Neural cell (in vitro differentiated cells): ENCODE data around the gene ATXN7L1. TPM values are rescaled to one million over a fixed set of nuclear protein-coding genes. Genes with fewer than 3 reads are reported as not detected.

Experiments used
- H2AFZ ChIP-seq: fragments of 200-600, 300-800 bp; sonication (generic), shearing (Covaris generic); 2 replicates; pipeline ENCODE4 v1.6.0; 2014; ENCODE audit warnings: low read depth, mild to moderate bottlenecking, antibody characterized with exemption, low read length, moderate library complexity
- H3F3A ChIP-seq: fragments of 200-600 bp; shearing (Covaris generic); 2 replicates; pipeline ENCODE4 v1.6.1; 2016; ENCODE audit warnings: mild to moderate bottlenecking, moderate library complexity, mixed read lengths, antibody characterized with exemption, low read length; ENCODE audit not compliant: insufficient read depth, poor library complexity, severe bottlenecking
- H3K27ac ChIP-seq: fragments of 200-600, 300-800 bp; sonication (generic), shearing (Covaris generic); 2 replicates; pipeline ENCODE4 v1.5.1; 2014; ENCODE audit warnings: mild to moderate bottlenecking, low read length, moderate library complexity
- H3K27me3 ChIP-seq: fragments of 300-800, 200-600 bp; sonication (generic), shearing (Covaris generic); 2 replicates; pipeline ENCODE4 v1.6.0; 2014; ENCODE audit warnings: mild to moderate bottlenecking, low read depth, low read length, moderate library complexity; ENCODE audit not compliant: insufficient read depth
- H3K36me3 ChIP-seq: fragments of 300-800, 200-600 bp; sonication (generic), shearing (Covaris generic); 2 replicates; pipeline ENCODE4 v1.5.1; 2014; ENCODE audit warnings: mild to moderate bottlenecking, antibody characterized with exemption, low read length, moderate library complexity; ENCODE audit not compliant: insufficient read depth
- H3K4me2 ChIP-seq: fragments of 300-800, 200-600 bp; sonication (generic), shearing (Covaris generic); 2 replicates; pipeline ENCODE4 v1.6.0; 2014; ENCODE audit warnings: mild to moderate bottlenecking, low read length
- H3K4me3 ChIP-seq: fragments of 300-800, 200-600 bp; sonication (generic), shearing (Covaris generic); 2 replicates; pipeline ENCODE4 v1.5.1; 2014; ENCODE audit warnings: mild to moderate bottlenecking, low read length, moderate library complexity
- H3K79me2 ChIP-seq: fragments of 200-600 bp; shearing (Covaris generic); replicated peaks from 2 replicates; pipeline ENCODE4 v1.6.0; 2014; ENCODE audit warnings: mild to moderate bottlenecking, low read length, moderate library complexity; ENCODE audit not compliant: insufficient read depth
- H3K9ac ChIP-seq: fragments of 300-800, 200-600 bp; sonication (generic), shearing (Covaris generic); 2 replicates; pipeline ENCODE4 v1.6.1; 2016; ENCODE audit warnings: mild to moderate bottlenecking, low read length, mixed read lengths
- H3K9me2 ChIP-seq: fragments of 200-600 bp; shearing (Covaris generic); 2 replicates; pipeline ENCODE4 v1.6.1; 2016; ENCODE audit warnings: mild to moderate bottlenecking, low read length, mixed read lengths; ENCODE audit not compliant: insufficient read depth
- H3K9me3 ChIP-seq: fragments of 200-600, 300-800 bp; sonication (generic), shearing (Covaris generic); 2 replicates; pipeline ENCODE4 v1.6.1; 2016; ENCODE audit warnings: mild to moderate bottlenecking, mixed run types, low read length, moderate library complexity, mixed read lengths
- H4K20me1 ChIP-seq: fragments of 200-600 bp; shearing (Covaris generic); 2 replicates; pipeline ENCODE4 v1.6.1; 2016; ENCODE audit warnings: mild to moderate bottlenecking, mixed run types; ENCODE audit not compliant: insufficient read depth
- CTCF ChIP-seq: fragments of 450-650 bp; IDR thresholded peaks from 2 replicates; pipeline ENCODE4 v1.5.1; 2014; ENCODE audit warnings: antibody characterized with exemption, mild to moderate bottlenecking, moderate library complexity; ENCODE audit not compliant: poor library complexity, severe bottlenecking
- EP300 ChIP-seq: fragments of 450-650 bp; conservative IDR thresholded peaks from 2 replicates; pipeline ENCODE4 v1.6.1; 2014; ENCODE audit warnings: antibody characterized with exemption, mild to moderate bottlenecking, moderate library complexity; ENCODE audit not compliant: poor library complexity, severe bottlenecking
- EZH2 ChIP-seq: fragments of 200-600, 300-800 bp; shearing (Covaris generic), sonication (generic); IDR thresholded peaks from 2 replicates; pipeline ENCODE4 v1.6.1; 2014; ENCODE audit warnings: antibody characterized with exemption, low read length, borderline replicate concordance, mild to moderate bottlenecking; ENCODE audit not compliant: insufficient read depth, poor library complexity, severe bottlenecking
- MXI1 ChIP-seq: fragments of 450-650 bp; conservative IDR thresholded peaks from 2 replicates; pipeline ENCODE4 v1.6.1; 2014; ENCODE audit warnings: antibody characterized with exemption, mild to moderate bottlenecking; ENCODE audit not compliant: poor library complexity, severe bottlenecking
- POLR2AphosphoS5 ChIP-seq: IDR thresholded peaks from 2 replicates; pipeline ENCODE4 v1.6.1; 2012
- RAD21 ChIP-seq: fragments of 450-650 bp; conservative IDR thresholded peaks from 2 replicates; pipeline ENCODE4 v1.6.1; 2014; ENCODE audit warnings: antibody characterized with exemption, mild to moderate bottlenecking, moderate library complexity
- REST ChIP-seq: IDR thresholded peaks from 2 replicates; pipeline ENCODE4 v1.6.1; 2012; ENCODE audit warnings: borderline replicate concordance
- SMC3 ChIP-seq: fragments of 450-650 bp; conservative IDR thresholded peaks from 2 replicates; pipeline ENCODE4 v1.6.1; 2014; ENCODE audit warnings: antibody characterized with exemption, mild to moderate bottlenecking, moderate library complexity; ENCODE audit not compliant: poor library complexity
- TAF1 ChIP-seq: IDR thresholded peaks from 2 replicates; pipeline ENCODE4 v1.6.1; 2012; ENCODE audit warnings: low read depth
- polyA plus RNA-seq: library from polyadenylated mRNA; depleted of rRNA; stranded (reverse); fragments of >200 nt; gene quantifications from 2 replicates; pipeline ENCODE4 v1.2.3, GENCODE V29; 2014

The ATXN7L1 gene
- polyA plus RNA-seq, 1 donor from 2014 or later = 4.3 TPM

GRCh38 chr7:105635197-105635596 is 241.2 kb downstream of the ATXN7L1 start:
- H3K4me3 ChIP-seq = no peak overlapping the region

GRCh38 chr7:105625986-105626385 is 250.4 kb downstream of the ATXN7L1 start:
- Histone ChIP-seq H3K4me2 (no peak overlapping the region), H2AFZ (no peak overlapping the region), H3K27me3 (no peaks in the 10 kb centered on the region), H3K9me2 (no peaks in the 10 kb centered on the region), H3K9me3 (no peaks in the 10 kb centered on the region), H3K9ac (no peak overlapping the region), H3K79me2 (no peaks in the 10 kb centered on the region), H4K20me1 (no peaks in the 10 kb centered on the region), H3K27ac (no peak overlapping the region), H3F3A (no peaks in the 10 kb centered on the region), H3K4me3 (no peak overlapping the region), H3K36me3 (peaks cover 5% of the 10 kb centered on the region)
- TF ChIP-seq EZH2 (no peak), POLR2AphosphoS5 (no peak), CTCF (no peak), EP300 (no peak), RAD21 (no peak), TAF1 (no peak), MXI1 (no peak), REST (no peak), SMC3 (no peak)

More at GRCh38 chr7:105635197-105635596, 241.2 kb downstream of the ATXN7L1 start:
- no peak overlapping the region for H3K4me2 ChIP-seq
- peaks cover 5% of the 10 kb centered on the region for H3F3A ChIP-seq
- no peak overlapping the region for H3K9ac ChIP-seq
- no peaks in the 10 kb centered on the region for H4K20me1 ChIP-seq
- no peak overlapping the region for H2AFZ ChIP-seq
- H3K9me3 ChIP-seq = no peaks in the 10 kb centered on the region
- no peak for TF ChIP-seq TAF1
- no peak for TF ChIP-seq SMC3
- TF ChIP-seq POLR2AphosphoS5 = no peak
- TF ChIP-seq REST = no peak
- no peak for TF ChIP-seq MXI1
- TF ChIP-seq EZH2 = no peak
- no peaks in the 10 kb centered on the region for H3K9me2 ChIP-seq
- no peaks in the 10 kb centered on the region for H3K27me3 ChIP-seq
- H3K27ac ChIP-seq = no peak overlapping the region
- no peaks in the 10 kb centered on the region for H3K36me3 ChIP-seq
- no peaks in the 10 kb centered on the region for H3K79me2 ChIP-seq
